HG02943 (cell line): ENCODE measurements around the gene GNG4.
"Not testable (repeated sequence)": the region's sequence is repeated elsewhere in the genome, so short reads cannot be mapped to it uniquely, and the experiment has no call there.

ENCODE experiments used
- ATAC-seq: cut with Tn5 transposase; IDR thresholded peaks from one replicate; pipeline ENCODE4 v1.9.1; 2021; ENCODE audit warnings: mild to moderate bottlenecking, low read depth, moderate library complexity; ENCODE audit not compliant: unreplicated experiment

Gene GNG4

DNA sequence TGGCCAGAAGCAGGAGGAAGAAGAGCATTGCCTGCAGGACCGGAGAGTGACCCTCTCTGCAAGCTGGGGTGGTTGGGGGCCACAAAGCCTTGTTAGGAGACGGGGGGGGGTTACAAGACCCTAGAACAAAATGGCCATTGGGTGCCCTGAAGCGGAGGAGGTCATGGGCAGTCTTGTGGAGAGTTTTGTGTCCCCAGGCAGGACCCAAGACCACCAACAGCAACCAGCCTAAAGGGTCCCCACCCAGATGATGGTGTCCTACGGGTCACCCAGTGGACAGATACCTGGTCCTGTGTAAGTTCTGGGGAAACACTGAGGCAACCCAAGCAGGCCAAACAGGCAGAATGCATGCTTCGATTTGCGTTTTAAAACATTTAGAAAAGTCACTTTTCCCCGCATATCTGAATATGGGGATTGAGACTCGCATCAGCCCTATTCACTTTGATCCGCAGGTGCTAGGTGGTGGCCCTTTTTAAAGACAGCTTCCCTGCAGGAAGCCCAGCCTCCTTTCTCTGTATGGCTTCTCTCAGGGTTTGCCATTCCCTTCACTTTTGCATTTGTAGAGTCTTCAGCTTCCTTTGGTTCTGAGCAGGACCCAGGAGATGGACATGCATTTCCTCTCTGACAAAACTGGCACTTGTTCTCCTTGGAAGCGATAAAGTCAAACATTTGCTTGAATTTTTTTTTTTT is 21.1 kb downstream of the GNG4 start:
- no peak for ATAC-seq

DNA sequence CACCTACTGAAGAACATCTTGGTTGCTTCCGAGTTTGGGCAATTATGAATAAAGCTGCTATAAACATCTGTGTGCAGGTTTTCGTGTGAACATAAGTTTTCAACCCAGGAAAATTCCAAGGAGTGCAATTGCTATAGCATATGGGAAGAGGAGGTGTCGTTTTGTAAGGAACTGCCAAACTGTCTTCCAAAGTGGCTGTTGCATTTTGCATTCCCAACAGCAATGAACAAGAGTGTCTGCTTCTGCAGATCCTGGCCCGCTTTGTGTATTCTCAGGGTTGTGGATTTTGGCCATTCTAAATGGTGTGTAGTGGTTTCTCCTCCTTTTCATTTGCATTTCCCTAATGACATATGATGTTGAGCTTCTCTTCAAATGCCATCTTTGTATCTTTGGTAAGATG is 23.8 kb downstream of the GNG4 start:
- no peak for ATAC-seq

DNA sequence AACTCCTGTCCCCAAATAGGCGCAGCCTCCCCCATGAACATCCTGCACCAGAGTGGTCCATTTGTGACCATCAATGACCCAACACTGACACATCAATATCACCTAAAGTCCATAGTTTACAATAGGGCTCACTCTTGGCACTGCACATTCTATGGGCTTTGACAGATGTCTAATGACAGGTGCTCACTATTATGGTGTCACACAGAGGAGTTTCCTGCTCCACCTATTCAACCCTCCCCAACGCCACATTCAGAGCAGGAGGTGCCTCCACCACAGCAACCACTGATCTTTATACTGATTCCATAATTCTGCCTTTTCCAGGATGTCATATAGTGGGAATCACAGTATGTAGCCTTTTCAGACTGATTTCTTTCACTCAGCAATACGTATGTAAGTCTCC is 24.2 kb downstream of the GNG4 start:
- no peak for ATAC-seq

DNA sequence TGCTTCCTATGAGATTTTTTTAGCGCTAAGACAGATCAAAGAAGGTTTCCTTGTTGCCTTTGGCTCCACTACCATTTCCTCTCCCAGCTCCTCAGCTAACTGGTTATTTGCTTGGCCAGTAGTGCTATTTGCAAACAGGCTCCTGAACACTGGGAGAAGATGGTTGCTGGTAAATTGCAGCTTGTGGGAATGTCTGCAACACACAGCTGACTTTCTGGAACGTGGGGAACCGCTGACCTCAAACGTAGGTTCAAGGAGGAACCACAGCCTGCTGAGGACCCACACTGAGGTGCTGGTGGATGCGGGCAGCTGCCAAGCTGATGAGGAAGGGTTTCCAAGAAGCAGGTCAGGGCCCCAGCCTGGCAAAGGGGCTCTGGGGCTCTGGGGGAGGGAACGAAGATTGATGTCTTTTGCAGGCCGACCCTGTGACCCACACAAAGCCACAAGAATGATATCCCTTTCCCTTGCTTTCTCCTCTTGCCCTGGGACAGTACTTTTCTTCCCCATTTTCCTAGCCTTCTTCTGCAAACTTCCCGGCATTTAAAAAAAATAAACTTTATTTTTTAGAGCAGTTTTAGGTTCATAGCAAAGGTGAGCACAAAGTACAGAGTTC is 24.8 kb downstream of the GNG4 start:
- no peak for ATAC-seq

DNA sequence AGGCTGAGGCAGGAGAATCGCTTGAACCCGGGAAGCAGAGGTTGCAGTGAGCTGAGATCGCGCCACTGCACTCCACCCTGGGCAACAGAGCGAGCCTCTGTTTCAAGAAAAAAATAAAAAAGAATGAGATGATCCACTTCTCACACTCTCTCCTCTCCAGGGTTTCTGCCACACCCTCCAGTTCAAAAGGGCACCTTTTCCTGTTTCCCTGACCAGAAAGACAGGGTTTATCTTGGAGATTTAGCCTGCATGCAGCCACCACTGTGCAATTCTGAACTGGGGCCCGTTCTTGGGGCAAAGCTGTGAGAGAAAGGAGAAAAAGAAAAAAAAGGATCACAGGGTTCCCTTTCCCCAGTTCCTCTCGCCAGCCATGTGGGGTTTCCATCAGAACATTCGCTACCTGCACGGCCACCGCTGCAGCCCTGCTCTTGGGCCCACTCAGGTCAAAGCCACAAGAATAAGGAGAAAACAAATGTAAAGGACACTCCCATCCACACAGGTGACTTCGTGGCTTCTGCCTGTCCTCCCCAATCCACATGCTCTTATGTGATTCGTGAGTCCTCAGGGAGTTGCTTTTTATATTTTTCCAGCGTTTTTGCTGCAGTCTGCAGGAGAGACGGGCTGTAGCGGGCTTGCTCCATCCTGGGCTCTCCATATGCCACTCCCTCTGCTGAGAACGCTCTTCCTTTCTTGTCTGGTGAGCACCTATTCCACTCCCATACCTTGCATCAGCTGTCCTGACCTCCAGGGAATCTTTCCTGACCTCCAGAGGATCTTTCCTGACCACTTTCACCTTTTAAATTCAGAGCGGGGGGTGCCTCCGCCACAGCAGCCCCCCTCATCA is 26.4 kb downstream of the GNG4 start:
- ATAC-seq = no peak

DNA sequence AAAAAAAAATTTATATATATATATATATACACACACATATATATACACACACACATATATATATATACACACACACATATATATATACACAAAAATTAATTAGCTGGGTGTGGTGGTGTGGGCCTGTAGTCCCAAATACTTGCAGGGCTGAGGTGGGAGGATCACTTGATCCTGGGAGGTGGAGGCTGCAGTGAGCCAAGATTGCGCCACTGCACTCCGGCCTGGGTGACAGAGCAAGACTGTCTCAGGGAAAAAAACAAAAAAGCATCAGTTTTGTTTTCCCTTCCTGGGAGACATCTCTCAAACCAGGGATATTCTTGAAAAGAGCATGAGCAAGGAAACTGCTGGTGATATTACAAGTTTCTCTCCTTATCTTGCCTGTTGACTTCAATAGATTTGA is 30.4 kb downstream of the GNG4 start:
- ATAC-seq = not testable (repeated sequence)

DNA sequence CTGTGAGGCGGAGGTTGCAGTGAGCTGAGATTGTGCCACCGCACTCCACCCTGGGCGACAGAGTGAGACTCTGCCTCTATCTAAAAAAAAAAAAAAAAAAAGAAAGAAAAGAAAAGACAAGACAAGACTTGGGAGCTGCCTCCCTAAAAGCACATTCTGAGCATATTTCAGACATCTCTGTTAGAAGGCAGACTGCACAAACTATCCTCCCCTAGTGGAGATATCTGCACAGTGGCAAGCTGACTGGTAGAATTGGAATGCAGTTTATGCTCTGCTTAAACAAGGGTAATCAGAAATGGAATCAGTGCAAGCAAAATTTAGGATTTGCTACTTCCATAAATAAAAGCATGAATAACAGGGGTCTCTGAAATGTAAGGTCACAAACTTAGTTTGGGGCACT is 31.8 kb downstream of the GNG4 start:
- no peak for ATAC-seq

DNA sequence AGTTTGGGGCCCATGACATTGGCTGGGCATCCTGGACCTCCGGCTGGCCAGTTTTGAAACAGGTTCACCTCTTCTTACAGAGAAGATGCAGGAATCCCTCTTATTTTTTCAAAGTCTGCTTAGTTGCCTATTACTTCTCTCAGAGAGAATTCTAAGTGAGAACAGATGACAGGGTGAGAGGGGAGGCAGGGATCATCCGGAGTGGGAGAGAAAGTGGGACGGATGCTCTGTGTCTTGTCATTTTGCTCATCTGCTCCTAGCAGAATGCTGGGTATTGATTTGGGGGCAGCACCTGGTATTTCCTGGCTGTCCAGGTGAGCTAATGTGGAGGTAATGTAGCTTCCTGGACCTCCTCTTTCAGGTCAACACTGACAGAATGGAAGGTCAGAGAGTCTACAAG is 32.4 kb downstream of the GNG4 start:
- ATAC-seq = no peak

- ATAC-seq = no peak
Observed at GRCh38 chr1:235614442-235614954, 35.1 kb downstream of the GNG4 start.

GRCh38 chr1:235613602-235614001 is 36.0 kb downstream of the GNG4 start:
- ATAC-seq = no peak

- no peak for ATAC-seq
Observed at GRCh38 chr1:235612761-235613160, 36.8 kb downstream of the GNG4 start.

DNA sequence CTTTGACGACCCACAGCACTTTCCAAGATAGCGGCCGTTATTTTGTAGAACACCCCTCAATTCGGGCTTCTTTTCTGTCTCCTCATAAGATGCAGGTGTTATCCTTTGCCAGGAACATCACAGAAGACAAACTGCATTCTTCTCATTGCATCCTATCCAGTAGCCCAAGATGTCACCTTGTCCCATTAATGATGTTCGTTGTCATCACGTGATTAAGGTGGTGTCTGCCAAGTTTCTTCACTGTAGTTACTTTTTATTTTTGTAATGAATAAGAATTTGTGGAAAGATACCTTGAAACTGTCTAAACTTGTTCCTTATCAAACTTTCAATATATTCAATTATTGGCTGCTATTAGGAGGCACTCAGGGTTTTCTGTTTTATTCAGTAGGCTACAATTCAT is 39.4 kb downstream of the GNG4 start:
- ATAC-seq = no peak

DNA sequence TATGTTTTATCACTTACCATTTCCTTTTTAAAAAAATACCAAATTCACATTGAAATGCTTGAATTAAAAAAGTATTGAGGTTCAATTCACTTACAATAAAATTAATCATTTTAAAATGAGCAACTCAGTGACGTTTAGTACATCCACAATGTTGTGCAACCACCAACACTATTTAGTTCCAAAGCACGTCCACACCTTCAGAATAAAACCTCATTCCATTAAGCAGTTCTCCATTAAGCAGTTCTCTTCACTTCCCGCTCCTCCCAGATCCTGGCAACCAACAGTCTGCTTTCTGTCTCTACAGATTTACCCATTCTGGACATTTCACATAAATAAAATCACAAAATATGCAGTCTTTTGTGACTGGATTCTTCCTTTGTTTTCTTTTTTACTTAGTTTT is 41.3 kb downstream of the GNG4 start:
- no peak for ATAC-seq

DNA sequence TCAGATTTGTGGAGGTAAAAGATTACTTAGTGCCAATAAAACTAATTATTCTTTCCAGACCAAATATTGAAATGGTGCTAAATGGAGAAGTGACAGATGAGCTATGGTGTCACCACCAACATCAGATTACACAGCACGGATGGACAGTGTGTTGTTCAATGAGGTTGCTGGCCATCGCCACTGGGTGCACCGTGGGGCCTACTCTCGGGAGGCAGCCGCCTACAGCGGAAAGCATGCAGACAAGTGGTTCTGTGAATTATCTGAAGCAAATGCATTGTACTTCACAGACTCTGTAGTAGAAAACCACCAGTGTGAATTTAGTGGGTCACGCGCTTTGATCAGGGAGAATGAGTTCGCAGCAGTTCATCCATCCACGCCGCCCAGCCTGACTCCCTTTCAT is 42.3 kb downstream of the GNG4 start:
- ATAC-seq = no peak

DNA sequence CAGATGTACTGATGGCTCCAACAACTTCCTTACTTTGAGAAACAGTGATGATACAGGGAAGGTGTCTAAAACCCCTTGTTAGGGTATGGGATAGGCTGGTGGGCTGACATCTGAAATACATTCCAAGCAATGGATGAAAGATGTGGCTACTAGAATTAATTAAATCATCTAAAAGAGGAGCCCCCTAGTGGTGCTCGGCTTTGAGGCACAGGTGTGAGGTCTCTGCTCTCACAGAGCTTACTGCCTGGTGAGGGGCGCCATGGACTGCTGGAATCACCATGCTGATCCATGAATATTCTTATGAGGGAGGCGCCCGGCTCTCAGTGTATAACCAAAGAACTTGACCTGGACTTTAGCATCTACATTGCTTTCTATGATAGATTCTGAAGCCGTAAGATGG is 48.5 kb downstream of the GNG4 start:
- ATAC-seq = no peak

DNA sequence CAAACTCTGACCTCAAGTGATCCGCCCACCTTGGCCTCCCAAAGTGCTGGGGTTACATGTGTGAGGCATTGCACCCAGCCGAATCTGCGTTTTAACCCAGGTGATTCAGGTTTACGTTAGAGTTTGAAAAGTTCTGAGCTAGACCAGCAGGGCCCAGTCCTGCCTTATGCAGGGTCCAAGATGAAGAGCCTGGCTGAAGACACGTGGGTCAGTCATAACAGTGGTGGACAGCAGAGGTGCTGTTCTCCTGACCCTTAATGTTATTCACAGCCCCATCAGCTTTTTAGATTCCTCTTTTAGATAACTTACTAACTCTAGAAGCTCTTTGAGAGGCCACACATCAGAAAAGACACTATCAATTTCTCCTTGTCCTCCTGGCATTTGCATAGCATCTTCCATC is 50.0 kb downstream of the GNG4 start:
- no peak for ATAC-seq

- no peak for ATAC-seq
Observed at GRCh38 chr1:235597867-235598553, 51.6 kb downstream of the GNG4 start.

DNA sequence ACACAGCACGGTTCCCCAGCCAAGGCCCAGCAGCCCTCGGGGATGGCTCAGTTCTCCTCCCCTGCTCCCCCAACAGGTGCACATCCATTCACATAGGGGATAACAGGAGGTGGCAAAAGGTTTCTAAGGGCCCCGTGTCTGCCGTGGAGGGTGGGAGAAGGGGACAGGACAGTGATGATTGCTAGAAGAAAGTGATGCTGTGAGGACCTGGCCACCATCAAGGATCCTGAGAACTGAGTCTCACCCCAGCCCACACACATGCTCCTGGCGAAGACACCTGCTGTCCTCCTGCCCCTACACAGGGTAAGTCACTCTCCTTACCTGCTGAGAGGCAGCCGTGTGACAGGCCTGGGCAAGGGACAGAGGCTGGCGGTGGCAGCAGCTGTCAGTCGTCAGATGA is 54.5 kb downstream of the GNG4 start:
- no peak for ATAC-seq

- ATAC-seq = not testable (repeated sequence)
Observed at GRCh38 chr1:235594281-235594895, 55.2 kb downstream of the GNG4 start.

GRCh38 chr1:235588916-235589515 is 60.6 kb downstream of the GNG4 start:
- no peak for ATAC-seq
